Astrocyte of the hippocampus (primary cell): ENCODE measurements around the gene ELK3.
A peak's percentile ranks its signal among the peaks of the same experiment; 100 is the strongest.

Experiments
- DNase-seq: peaks from one replicate; pipeline ENCODE4 v3.0.0; 2011; ENCODE audit warnings: low read depth, low spot score

The ELK3 gene

GRCh38 chr12:96234591-96235483 lies 40.7 kb downstream of the ELK3 start:
- no peak for DNase-seq

GRCh38 chr12:96235484-96235826 lies 41.3 kb downstream of the ELK3 start:
- no peak for DNase-seq

GRCh38 chr12:96236221-96236822 lies 42.1 kb downstream of the ELK3 start:
- DNase-seq = peak; percentile 84

GRCh38 chr12:96237035-96237434 lies 42.9 kb downstream of the ELK3 start:
- DNase-seq = no peak

GRCh38 chr12:96237465-96238077 lies 43.4 kb downstream of the ELK3 start:
- peak; percentile 97 for DNase-seq

GRCh38 chr12:96238336-96239047 lies 44.3 kb downstream of the ELK3 start:
- no peak for DNase-seq

GRCh38 chr12:96239711-96240635 lies 45.8 kb downstream of the ELK3 start:
- DNase-seq = no peak

GRCh38 chr12:96240656-96241055 lies 46.5 kb downstream of the ELK3 start:
- no peak for DNase-seq

GRCh38 chr12:96241431-96241830 lies 47.3 kb downstream of the ELK3 start:
- no peak for DNase-seq

- peak; percentile 46 for DNase-seq
Measured at GRCh38 chr12:96241846-96242256, 47.7 kb downstream of the ELK3 start.

- no peak for DNase-seq
Measured at GRCh38 chr12:96242597-96242996, 48.4 kb downstream of the ELK3 start.

- no peak for DNase-seq
Measured at GRCh38 chr12:96244826-96245225, 50.7 kb downstream of the ELK3 start.

GRCh38 chr12:96246926-96247505 lies 52.8 kb downstream of the ELK3 start:
- no peak for DNase-seq

GRCh38 chr12:96247563-96247962 lies 53.4 kb downstream of the ELK3 start:
- DNase-seq = no peak

GRCh38 chr12:96248136-96248931 lies 54.2 kb downstream of the ELK3 start:
- DNase-seq = no peak

- no peak for DNase-seq
Measured at GRCh38 chr12:96249196-96250118, 55.3 kb downstream of the ELK3 start.

- DNase-seq = no peak
Measured at GRCh38 chr12:96250119-96250685, 56.0 kb downstream of the ELK3 start.

GRCh38 chr12:96255077-96255476 lies 60.9 kb downstream of the ELK3 start:
- DNase-seq = no peak
